Chondrocyte (in vitro differentiated cells): ENCODE results near the gene VPS18. TPM values are rescaled to one million over a fixed set of nuclear protein-coding genes. Genes with fewer than 3 reads are reported as not detected.
A peak's percentile ranks its signal among the peaks of the same experiment; 100 is the strongest.

Source experiments
- DNase-seq: peaks from one replicate; pipeline ENCODE4 v3.0.0; 2021; ENCODE audit warnings: mixed read lengths, low spot score
- H3K27ac Mint-ChIP-seq: one replicate; pipeline ENCODE4 v1.8.0; 2021; ENCODE audit warnings: mild to moderate bottlenecking, moderate library complexity, mixed read lengths; ENCODE audit not compliant: unreplicated experiment
- H3K27me3 Mint-ChIP-seq: 2 replicates; pipeline ENCODE4 v1.8.0; 2021; ENCODE audit warnings: low read depth, mixed read lengths
- H3K36me3 Mint-ChIP-seq: 2 replicates; pipeline ENCODE4 v1.8.0; 2021; ENCODE audit warnings: low read depth, mixed read lengths
- H3K4me1 Mint-ChIP-seq: 2 replicates; pipeline ENCODE4 v1.8.0; 2021; ENCODE audit warnings: low read depth, mild to moderate bottlenecking, mixed read lengths
- H3K4me3 Mint-ChIP-seq: one replicate; pipeline ENCODE4 v1.8.0; 2021; ENCODE audit warnings: mild to moderate bottlenecking, moderate library complexity, mixed read lengths; ENCODE audit not compliant: unreplicated experiment
- H3K9me3 Mint-ChIP-seq: 2 replicates; pipeline ENCODE4 v1.8.0; 2021; ENCODE audit warnings: low read depth, mixed read lengths
- CTCF ChIP-seq: fragments of 200-600 bp; sonication (generic); IDR thresholded peaks from 2 replicates; pipeline ENCODE4 v1.5.0; 2021; ENCODE audit warnings: antibody characterized with exemption, mild to moderate bottlenecking, moderate library complexity
- total RNA-seq: library from RNA; stranded (reverse); gene quantifications from 3 replicates; pipeline ENCODE4 v1.2.1, GENCODE V29; 2021

The VPS18 gene
- total RNA-seq, 1 donor from 2014 or later: 33.0 TPM

GRCh38 chr15:40941068-40941527, 46.8 kb downstream of the VPS18 start:
- H3K27me3 Mint-ChIP-seq: no peaks in the 10 kb centered on the region

GRCh38 chr15:40941528-40942336, 47.5 kb downstream of the VPS18 start:
- TF ChIP-seq CTCF: peak; percentile 82
- no peak for DNase-seq
- H3K27me3 Mint-ChIP-seq: no peaks in the 10 kb centered on the region
- H3K9me3 Mint-ChIP-seq: no peaks in the 10 kb centered on the region
- no peaks in the 10 kb centered on the region for H3K36me3 Mint-ChIP-seq
- H3K27ac Mint-ChIP-seq: peak overlapping the region; percentile 90
- peaks cover 35% of the 10 kb centered on the region for H3K4me1 Mint-ChIP-seq
- peak overlapping the region; percentile 59 for H3K4me3 Mint-ChIP-seq

More at GRCh38 chr15:40941068-40941527, 46.8 kb downstream of the VPS18 start:
- Mint-ChIP-seq H3K27ac (peak overlapping the region; percentile 90), H3K4me3 (peak overlapping the region; percentile 58), H3K36me3 (no peaks in the 10 kb centered on the region), H3K9me3 (no peaks in the 10 kb centered on the region), H3K4me1 (peaks cover 35% of the 10 kb centered on the region)
- no peak for TF ChIP-seq CTCF
- DNase-seq: no peak

- Mint-ChIP-seq H3K4me3 (peak overlapping the region; percentile 59), H3K27me3 (no peaks in the 10 kb centered on the region), H3K36me3 (no peaks in the 10 kb centered on the region), H3K4me1 (peaks cover 28% of the 10 kb centered on the region), H3K9me3 (no peaks in the 10 kb centered on the region), H3K27ac (peak overlapping the region; percentile 22)
- DNase-seq: no peak
- no peak for TF ChIP-seq CTCF
Observed at GRCh38 chr15:40942337-40942854, 48.1 kb downstream of the VPS18 start.

GRCh38 chr15:40942878-40943277, 48.6 kb downstream of the VPS18 start:
- H3K9me3 Mint-ChIP-seq: no peaks in the 10 kb centered on the region
- H3K27me3 Mint-ChIP-seq: no peaks in the 10 kb centered on the region
- H3K27ac Mint-ChIP-seq: no peak overlapping the region
- no peak for TF ChIP-seq CTCF
- no peak for DNase-seq
- H3K4me1 Mint-ChIP-seq: peaks cover 24% of the 10 kb centered on the region
- H3K36me3 Mint-ChIP-seq: no peaks in the 10 kb centered on the region
- no peak overlapping the region for H3K4me3 Mint-ChIP-seq

- no peak overlapping the region for H3K4me3 Mint-ChIP-seq
- H3K27me3 Mint-ChIP-seq: no peaks in the 10 kb centered on the region
Observed at GRCh38 chr15:40943764-40944365, 49.6 kb downstream of the VPS18 start.

More at GRCh38 chr15:40943764-40944365, 49.6 kb downstream of the VPS18 start:
- Mint-ChIP-seq H3K9me3 (no peaks in the 10 kb centered on the region), H3K27ac (no peak overlapping the region), H3K36me3 (no peaks in the 10 kb centered on the region), H3K4me1 (peaks cover 21% of the 10 kb centered on the region)
- TF ChIP-seq CTCF: no peak
- DNase-seq: no peak
